GM12875 (cell line): ENCODE measurements around the gene GPR135.
"Not testable (repeated sequence)": the region's sequence is repeated elsewhere in the genome, so short reads cannot be mapped to it uniquely, and the experiment has no call there.

Experiments
- H3K4me3 ChIP-seq: one replicate; pipeline ENCODE4 v1.5.1; 2011; ENCODE audit warnings: low read depth, low read length, control low read depth
- TF ChIP-seq, protein P1 (sequence below): IDR thresholded peaks from 2 replicates; pipeline ENCODE4 v1.5.1; 2011; ENCODE audit warnings: low read depth, mild to moderate bottlenecking, control low read depth, inconsistent platforms, low read length, moderate library complexity, borderline replicate concordance; ENCODE audit not compliant: insufficient read depth

GPR135 gene

DNA sequence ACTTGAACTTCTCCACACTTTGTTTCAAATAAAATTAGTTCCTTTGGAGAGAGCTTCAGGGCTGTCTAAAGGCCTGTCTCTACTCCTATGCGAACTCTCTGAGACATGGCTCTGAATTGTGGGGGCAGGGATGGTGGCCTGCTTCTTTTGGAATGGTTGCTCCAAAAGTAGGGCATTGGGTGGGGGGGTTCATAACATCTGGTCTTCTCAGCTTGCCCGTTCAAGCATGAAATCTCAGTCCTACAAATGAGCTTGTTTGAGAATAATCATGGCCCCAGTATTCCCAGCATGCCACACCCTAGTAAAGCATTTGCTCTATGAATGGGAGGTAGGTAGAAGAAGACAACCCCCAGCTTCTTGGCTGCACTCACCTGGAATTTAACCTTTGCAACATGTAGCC lies 6.7 kb downstream of the GPR135 start:
- TF ChIP-seq, protein P1, sequence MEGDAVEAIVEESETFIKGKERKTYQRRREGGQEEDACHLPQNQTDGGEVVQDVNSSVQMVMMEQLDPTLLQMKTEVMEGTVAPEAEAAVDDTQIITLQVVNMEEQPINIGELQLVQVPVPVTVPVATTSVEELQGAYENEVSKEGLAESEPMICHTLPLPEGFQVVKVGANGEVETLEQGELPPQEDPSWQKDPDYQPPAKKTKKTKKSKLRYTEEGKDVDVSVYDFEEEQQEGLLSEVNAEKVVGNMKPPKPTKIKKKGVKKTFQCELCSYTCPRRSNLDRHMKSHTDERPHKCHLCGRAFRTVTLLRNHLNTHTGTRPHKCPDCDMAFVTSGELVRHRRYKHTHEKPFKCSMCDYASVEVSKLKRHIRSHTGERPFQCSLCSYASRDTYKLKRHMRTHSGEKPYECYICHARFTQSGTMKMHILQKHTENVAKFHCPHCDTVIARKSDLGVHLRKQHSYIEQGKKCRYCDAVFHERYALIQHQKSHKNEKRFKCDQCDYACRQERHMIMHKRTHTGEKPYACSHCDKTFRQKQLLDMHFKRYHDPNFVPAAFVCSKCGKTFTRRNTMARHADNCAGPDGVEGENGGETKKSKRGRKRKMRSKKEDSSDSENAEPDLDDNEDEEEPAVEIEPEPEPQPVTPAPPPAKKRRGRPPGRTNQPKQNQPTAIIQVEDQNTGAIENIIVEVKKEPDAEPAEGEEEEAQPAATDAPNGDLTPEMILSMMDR = no peak
- no peak overlapping the region for H3K4me3 ChIP-seq

DNA sequence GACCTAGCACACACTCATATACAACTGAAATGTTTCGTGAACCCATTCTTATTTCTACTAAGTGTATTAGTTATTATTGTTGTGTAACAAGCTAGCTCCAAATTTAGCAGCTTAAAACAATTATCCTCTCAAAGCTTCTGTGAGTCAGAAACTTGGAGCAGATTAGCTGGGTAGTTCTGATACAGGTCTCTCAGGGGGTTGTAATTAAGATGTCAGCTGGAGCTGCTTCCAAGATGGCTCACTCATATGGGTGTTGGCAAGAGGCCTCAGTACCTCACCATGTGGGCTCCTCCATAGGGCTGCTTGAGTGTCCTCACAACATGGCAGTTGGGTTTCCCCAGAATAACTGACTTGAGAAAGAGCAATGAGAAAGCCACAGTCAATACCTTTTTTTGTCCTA lies 9.8 kb downstream of the GPR135 start:
- TF ChIP-seq, protein P1 = no peak

DNA sequence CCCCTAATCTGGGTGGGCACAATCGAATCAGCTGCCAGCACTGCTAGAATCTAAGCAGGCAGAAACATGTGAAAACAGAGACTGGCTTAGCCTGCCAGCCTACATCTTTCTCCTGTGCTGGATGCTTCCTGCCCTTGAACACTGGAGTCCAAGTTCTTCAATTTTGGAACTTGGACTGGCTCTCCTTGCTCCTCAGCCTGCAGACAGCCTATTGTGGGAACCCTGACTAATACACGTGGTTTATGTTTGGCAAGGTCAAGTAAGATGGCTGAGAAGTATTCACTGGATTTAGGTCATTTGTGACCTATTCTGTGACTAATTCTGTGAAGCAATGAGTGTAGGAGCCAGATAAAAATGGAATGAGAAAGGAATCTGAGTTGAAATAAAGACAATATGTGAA lies 11.0 kb downstream of the GPR135 start:
- no peak overlapping the region for H3K4me3 ChIP-seq
- TF ChIP-seq, protein P1 = no peak

More for the DNA sequence above, 9.8 kb downstream of the GPR135 start:
- H3K4me3 ChIP-seq = no peak overlapping the region

DNA sequence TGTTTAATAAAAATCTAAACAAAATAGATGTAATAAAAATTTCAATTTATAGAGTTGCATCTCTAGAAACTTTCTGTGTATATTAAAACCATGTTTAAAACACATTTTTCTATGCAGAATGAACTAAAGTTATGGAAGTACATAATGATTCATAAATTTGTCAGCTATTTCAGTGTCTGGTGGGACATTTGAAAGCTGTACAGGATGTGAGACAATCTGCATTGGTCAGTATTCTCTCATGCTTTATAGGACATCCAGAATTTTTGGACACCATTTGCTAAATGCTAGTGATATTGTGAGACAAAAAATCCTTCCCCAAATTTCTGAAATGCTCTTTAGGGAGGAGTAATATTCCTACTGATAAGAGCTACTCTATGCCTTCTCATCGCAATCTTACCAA lies 13.3 kb downstream of the GPR135 start:
- H3K4me3 ChIP-seq = no peak overlapping the region
- TF ChIP-seq, protein P1 = no peak

DNA sequence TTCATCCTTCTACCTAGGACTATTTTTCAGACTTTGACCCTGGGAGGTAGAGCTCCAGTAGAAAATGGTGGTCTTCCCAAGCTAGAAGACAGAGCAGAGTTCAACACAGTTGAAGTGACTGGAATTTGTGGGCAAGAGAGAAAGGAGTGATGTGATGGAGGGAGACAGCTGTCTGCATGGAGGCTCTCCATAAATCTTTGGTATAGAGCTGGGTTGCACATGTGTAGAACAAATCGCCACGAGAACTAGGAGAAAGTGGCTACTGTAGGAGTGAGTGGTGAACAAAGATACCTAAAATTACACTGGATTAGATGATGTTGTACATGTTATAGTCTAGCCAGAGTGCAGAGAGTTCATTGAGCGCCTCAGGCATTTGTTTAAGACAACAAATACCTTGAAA lies 14.5 kb downstream of the GPR135 start:
- H3K4me3 ChIP-seq = no peak overlapping the region
- TF ChIP-seq, protein P1 = no peak

DNA sequence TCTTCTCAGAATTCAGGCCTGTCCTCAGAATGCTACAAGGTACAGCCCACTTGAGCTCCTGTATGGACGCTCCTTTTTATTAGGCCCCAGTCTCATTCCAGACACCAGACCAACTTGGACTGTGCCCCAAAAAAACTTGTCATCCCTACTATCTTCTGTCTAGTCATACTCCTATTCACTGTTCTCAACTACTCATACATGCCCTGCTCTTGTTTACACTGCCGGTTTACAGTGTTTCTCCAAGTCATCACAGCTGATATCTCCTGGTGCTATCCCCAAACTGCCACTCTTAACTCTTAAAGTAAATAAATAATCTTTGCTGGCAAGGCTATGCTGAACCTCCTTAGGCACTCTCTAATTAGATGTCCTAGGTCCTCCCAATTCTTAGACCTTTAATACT lies 16.5 kb downstream of the GPR135 start:
- not testable (repeated sequence) for H3K4me3 ChIP-seq

DNA sequence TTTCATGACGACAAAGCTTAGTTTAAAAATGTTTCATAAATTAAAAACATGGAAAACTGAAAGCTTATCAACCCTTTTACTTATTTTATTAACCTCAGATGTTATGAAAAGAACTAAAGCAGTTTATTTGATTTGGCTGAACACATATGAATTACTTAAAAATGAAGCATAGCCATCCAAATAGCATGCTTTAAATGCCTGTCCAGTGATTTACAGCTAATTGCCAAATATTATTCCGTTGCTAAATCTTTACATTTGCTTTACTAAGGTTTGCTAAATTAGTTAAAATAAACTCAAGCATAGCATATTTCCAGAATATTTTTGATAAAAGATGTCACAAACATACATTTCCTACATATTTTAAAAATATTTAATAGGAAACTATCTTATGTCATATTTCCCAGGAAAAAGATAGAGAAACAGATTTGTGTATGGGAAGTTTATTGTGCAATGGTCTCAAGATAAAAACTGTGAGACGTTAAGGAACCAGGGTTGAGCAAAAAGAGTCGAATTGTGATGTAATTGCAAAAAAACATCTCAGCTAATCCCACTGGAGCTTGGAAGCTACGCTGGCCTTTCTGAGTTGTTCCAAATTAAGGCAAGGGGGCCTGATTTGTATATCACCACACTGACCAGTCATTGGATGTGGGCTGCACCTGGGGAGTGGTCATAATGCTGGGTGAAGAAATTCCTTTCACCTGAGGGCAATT lies 25.8 kb downstream of the GPR135 start:
- H3K4me3 ChIP-seq = no peak overlapping the region
- TF ChIP-seq, protein P1 = no peak
